Islet of Langerhans (tissue), 1 donor: ENCODE data around the gene TBC1D8B.
"Not testable (repeated sequence)": the region's sequence is repeated elsewhere in the genome, so short reads cannot be mapped to it uniquely, and the experiment has no call there.

Source experiments
- FAIRE-seq: peaks from one replicate; lab custom pipeline; 2011; peaks lifted over from hg19 to GRCh38; lab: Jason Lieb, UNC

The TBC1D8B gene

DNA sequence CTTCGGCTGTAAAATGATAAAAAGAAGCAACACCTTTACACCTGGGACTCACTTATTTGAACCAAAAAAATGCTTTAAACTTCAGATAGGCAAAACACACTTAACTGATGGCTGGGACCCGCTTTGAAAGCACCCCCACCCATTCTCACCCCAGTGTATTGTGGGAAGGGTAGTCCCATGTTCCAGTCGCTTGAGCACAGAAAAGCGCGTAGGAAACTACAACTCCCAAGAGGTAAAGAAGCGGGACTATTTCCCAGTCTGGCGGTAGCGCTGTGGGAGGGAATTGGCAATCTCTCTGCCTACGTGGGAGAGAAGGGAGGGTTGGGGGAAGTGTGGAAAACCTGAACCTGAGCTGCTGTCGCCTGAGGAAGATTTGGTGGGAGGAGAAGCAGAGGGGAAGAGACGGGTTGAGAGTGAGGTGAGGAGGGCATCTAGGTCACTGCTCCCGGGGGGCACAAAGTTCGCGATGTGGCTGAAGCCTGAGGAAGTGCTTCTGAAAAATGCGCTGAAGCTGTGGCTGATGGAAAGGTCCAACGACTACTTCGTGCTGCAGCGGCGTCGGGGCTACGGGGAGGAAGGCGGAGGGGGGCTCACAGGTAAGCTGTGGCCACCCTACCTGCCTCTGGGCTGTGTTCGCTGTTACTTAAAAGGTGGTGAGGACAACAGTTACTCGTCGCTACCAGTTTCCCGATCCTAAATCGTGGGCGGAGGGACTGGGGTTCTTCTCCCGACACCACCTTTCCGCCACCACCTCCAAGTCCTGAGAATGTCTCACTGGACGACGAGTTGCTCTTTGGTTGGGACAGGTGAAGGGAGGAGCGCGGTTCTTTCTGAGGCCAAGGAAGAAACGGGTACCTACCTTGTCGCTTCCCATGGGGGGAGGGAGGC lies at the start of gene TBC1D8B:
Gene TBC1D8B (plus strand): TSS at position 286 of the 888 bp plus-strand sequence. CDS start 181 bp downstream, at position 467.
- no peak for FAIRE-seq

DNA sequence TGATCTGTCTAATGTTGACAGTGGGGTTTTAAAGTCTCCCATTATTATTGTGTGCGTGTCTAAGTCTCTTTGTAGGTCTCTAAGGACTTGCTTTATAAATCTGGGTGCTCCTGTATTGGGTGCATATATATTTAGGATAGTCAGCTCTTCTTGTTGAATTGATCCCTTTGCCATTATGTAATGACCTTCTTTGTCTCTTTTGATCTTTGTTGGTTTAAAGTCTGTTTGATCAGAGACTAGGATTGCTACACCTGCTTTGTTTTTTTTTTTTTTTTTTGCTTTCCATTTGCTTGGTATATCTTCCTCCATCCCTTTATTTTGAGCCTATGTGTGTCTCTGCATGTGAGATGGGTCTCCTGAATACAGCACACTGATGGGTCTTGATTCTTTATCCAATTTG lies 33.2 kb upstream of the TBC1D8B start:
- not testable (repeated sequence) for FAIRE-seq

DNA sequence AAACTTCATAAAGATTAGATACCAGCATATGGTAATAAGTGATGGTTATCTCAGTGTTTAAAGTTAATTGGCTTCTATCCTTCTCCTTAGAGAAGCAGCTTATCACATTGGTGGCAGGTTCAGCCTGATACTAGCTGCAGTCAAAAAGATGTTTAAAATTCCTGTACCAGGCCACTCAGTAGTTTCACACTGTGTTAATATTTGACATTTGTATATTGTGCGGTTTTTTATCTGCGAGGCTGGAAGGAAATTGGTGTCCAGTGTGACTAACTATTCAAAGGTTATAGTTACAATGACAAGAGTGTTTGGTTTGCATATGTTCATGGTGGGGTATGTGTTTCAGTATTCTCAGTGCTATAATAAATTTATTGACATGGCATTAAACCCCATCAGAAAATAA lies 27.5 kb upstream of the TBC1D8B start:
- FAIRE-seq = no peak

- no peak for FAIRE-seq
Measured at GRCh38 chrX:106780264-106780663, 22.2 kb upstream of the TBC1D8B start.

DNA sequence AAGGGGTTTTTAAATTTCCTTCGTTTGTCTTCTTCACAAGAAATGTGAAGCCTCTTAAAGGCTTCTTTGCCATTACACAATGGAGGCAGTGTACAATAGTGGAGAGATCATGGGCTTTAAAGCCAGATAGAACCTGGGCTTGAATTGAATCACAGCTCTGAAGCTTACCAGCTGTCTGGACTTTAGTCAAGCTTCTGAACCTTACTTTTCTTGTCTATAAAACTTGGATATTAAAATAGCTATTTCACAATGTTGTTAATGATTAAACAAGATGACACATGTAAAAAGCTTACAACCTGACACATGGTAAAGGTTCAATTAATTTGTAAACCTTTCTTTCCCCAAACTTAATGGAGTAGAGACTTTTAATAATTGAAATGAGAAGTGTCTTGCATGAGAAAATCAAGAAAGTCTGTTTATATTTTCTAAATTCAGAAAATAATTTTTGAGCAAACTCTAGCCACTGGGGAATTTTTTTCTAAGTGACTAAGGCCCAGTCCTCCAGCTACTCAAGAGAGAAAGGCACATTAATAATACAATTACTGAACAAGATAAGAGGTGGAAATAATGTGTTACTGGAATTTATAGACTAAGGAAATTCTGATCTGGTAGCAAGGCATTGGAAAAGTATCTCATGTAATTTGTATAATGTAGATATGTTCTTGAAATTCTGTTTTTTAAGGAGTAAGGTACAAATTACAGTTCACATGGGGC lies 21.7 kb upstream of the TBC1D8B start:
- FAIRE-seq = peak; percentile 97

DNA sequence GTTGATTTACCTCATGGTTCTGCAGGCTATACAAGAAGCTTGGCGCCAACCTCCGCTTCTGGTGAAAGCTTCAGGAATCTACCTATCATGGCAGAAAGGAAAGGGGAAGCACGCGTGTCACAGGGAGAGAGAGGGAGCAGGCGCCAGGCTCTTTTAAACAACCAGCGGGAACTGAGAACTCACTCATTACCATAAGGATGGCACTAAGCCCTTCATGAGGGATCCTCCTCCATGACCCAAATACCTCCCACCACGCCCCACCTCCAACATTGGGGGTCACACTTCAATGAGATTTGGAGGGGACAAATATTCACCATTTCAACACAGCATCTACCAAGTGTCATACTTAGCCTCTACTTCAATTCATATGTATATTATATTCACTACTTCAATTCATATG lies 18.8 kb upstream of the TBC1D8B start:
- no peak for FAIRE-seq

DNA sequence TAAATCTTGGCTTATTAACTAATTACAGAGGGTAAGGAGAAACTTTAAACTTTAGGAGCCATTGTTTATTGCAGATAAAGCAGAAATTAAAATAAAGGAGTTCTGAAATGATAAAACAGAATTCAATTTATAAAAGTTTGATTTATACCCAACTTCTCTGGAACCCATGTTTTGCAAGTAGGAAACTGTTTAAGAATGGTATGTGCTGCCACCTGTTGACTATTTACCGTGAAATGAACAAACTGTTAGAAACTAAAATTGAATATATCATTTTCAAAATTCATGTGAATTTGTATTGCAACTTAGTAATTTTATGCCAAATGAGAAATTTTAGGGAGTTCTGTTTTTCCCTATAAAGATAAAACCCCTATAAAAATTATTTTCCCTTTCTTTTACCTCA lies 11.0 kb upstream of the TBC1D8B start:
- FAIRE-seq = peak; percentile 98

DNA sequence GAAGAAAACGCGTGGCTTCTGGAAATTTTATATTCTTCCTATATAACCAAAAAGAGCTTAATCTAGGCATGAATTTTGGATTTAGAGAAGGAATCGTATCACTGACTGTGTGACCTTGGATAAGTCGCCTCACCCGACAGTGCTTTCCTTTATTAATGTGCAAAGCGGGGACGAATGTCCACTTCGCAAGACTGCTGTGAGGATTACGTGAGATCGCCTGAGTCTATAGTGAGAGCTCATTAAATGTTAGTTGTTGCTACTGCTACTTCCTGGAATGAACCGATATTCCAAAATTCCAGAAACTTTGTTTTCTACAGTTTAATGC lies 448 bp upstream of the TBC1D8B start:
- no peak for FAIRE-seq

DNA sequence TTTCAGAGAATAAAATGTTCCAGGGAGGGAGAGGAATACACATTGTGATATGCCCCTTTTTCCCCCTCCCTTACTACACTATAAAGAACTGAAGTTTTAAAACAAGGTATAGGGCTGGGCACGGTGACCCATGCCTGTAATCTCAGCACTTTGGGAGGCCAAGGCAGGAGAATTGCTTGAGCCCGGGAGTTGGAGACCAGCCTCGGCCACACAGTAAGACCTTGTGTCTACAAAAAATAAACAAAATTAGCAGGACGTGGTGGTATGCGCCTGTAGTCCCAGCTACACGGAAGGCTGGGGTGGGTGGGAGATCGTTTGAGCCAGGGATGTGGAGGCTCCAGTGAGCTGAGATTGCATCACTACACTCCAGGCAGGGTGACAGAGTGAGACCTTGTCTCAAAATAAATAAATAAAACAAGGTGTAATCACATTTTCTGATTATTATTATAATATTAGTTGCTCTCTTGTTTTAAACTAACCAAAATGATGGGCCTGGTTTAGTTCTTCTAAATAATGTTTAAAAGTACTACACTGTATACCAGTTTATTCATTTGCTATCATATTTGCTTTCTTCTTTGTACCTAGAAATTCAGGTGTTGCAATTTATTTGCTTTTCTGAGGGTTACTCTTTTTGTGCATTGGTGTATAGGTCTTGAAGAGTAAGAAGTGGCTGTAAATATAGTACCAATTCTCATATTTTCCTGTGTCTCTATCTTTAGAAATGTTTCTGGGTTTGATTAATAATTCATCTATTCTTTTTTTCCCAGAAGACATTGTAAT lies 8.8 kb downstream of the TBC1D8B start:
- FAIRE-seq = no peak

DNA sequence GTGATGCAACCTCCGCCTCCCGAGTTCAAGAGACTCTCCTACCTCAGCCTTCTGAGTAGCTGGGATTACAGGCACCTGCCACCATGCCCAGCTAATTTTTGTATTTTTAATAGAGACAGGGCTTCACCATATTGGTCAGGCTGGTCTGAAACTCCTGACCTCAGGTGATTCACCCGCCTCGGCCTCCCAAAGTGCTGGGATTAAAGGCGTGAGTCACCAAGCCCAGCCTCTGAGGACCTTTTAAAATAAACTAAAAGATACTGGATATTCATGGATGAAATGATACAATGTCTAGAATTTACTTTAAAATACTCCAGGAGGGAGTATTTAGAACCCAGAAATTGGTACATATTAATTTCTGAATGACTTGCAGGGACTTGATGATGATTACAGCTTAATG lies 10.5 kb downstream of the TBC1D8B start:
- not testable (repeated sequence) for FAIRE-seq

DNA sequence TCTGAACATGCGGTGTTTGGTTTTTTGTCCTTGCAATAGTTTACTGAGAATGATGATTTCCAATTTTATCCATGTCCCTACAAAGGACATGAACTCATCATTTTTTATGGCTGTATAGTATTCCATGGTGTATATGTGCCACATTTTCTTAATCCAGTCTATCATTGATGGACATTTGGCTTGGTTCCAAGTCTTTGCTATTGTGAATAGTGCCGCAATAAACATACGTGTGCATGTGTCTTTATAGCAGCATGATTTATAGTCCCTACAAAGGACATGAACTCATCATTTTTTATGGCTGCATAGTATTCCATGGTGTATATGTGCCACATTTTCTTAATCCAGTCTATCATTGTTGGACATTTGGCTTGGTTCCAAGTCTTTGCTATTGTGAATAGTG lies 11.6 kb downstream of the TBC1D8B start:
- FAIRE-seq = not testable (repeated sequence)

DNA sequence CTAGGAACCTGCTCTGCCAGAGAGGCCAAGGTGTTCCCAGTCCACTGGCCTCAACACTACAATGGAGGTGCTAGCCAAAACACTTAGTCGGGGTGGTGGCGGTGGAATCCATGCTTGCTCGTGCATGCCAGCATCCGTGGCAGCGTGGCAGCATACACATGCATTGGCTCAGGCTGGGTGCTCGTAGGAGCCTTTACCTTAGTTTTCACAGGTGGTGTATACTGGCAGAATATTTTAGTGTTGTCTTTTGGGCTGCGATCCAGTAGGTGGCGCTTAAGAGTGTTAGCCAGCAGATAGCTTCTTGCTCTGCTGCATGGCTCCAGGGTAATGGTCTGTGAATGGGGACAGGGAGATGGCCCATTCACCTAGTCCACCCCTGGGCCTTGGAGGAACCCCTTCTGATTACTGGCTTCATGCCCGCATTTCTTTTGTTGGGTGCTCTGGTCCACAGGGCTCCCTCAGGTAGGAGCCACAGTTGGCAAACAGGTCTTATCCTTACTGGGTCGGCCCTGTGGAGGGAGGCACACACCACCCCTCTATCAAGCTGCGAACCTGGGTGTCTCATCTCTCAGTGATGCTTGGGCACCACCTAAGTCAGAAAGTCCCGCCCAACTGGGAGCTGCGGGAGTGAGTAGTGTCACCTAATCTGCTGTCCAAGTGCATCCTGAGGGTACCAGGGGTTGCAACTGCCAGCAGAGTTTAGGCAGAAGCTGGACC lies 60.7 kb downstream of the TBC1D8B start:
- FAIRE-seq = no peak

- FAIRE-seq = no peak
Measured at GRCh38 chrX:106863697-106864096, 61.2 kb downstream of the TBC1D8B start.

DNA sequence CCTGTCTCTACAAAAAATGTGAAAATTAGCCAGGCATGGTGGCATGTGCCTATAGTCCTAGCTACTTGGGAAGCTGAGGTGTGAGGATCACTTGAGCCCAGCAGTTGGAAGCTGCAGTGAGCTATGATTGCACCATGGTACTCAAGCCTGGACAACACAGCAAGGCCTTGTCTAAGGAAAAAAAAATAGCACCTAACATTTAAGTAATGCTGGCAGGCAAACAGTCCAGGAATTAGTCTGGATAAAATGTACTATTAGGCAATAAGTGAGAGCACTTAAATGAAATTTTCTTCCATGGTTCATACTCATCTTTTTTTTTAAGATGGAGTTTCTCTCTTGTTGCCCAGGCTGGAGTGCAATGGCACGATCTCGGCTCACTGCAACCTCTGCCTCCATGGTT lies 70.3 kb downstream of the TBC1D8B start:
- FAIRE-seq = not testable (repeated sequence)

DNA sequence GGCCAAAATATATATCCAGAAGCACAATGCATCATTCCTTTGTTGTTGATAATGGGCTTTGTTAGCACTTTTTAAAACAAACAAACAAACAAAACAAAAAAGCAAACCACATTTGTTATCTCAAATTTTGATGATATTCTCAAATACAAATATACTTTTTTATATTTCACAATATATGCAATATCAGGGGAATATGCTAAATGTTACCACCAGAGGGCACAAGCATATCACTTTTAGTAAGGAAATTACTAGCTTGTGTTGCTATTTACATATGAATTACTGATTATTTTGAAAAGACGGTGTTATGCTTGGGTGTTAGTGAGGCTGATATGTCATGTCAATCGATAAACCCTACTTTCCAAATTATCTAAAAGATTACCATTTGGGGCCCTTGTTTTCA lies 71.6 kb downstream of the TBC1D8B start:
- peak; percentile 95 for FAIRE-seq

GRCh38 chrX:106875151-106875550 lies 72.7 kb downstream of the TBC1D8B start:
- no peak for FAIRE-seq

- FAIRE-seq = no peak
Measured at GRCh38 chrX:106889468-106889867, 87.0 kb downstream of the TBC1D8B start.

DNA sequence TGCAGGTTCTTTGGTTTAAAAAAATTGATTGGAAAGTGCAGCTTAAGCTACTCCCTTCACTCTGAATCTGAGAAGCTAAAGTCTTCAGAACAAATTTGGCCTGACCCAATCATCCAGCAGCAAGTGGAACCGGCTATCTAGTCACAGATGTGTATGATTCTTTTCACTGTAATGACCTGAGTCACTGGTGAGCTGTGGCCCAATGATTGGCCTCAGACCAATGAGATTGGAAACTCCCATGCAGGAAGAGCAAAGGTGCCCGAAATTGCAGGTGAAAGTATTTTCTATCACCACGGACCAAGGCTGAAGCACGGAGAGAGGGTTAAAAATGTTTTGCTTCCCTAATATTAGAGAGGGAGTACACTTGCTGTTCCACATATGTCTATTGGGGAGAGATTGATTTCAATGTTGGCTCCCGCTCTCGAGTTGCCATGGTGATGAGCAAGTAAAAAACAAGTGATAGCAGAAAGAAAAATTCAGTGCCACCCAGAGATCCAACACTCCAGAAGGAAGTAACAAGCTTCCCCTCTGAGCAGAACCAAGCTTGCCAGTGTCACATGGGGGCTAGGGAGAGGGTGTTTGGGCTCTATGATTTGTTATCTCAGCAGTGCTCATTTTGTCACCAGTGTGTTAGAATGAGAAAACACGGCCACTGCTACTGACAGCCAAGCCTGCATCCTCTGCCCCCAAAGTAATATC lies 89.4 kb downstream of the TBC1D8B start:
- no peak for FAIRE-seq

GRCh38 chrX:106894392-106894909 lies 92.0 kb downstream of the TBC1D8B start:
- peak; percentile 76 for FAIRE-seq

- FAIRE-seq = no peak
Measured at GRCh38 chrX:106894978-106895452, 92.5 kb downstream of the TBC1D8B start.

GRCh38 chrX:106897259-106897658 lies 94.8 kb downstream of the TBC1D8B start:
- no peak for FAIRE-seq
